Prostate gland (tissue), 2 donors: ENCODE measurements around the gene ALOX5AP.

Source experiments
- POLR2AphosphoS5 ChIP-seq: sonication (generic); formaldehyde crosslinking; IDR thresholded peaks from one replicate; pipeline ENCODE4 v1.6.1; 2017; ENCODE audit warnings: antibody characterized with exemption
- TF ChIP-seq, protein P1 (sequence below), 4 experiments: fragments of 200-600 bp in 2 of 4; fragments of 450-650 bp in 2 of 4; sonication (generic) in 2 of 4; IDR thresholded peaks; 1 replicate in 3 of 4; 2 replicates in 1 of 4; pipeline ENCODE4 v1.5.1; 2016 to 2019; ENCODE audit warnings: antibody characterized with exemption in 4 of 4, mild to moderate bottlenecking in 2 of 4, moderate library complexity in 2 of 4

DNA sequence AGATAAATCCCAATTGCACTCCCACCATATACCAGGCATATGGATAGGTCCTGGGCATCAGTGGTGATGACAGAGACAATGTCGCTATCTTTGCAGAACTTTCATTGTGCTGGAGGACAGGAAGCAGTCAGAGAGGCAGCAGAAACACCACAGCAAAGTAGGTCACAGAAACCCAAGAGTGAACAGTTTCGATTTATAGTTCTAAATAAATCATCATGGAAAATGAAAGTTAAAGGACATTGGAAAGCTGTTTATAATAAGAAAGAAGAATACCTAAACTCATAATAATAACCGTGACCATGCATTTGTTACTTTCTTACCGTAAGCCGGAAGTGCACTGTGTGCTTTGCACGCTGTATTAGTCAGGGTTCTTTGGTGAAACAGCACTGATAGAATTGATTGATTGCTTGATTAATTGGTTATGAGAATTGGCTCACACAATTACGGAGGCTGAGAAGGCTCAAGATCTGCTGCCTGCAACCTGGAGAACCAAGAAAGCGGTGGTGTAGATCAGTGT lies 38.9 kb downstream of the ALOX5AP start:
- TF ChIP-seq, protein P1, sequence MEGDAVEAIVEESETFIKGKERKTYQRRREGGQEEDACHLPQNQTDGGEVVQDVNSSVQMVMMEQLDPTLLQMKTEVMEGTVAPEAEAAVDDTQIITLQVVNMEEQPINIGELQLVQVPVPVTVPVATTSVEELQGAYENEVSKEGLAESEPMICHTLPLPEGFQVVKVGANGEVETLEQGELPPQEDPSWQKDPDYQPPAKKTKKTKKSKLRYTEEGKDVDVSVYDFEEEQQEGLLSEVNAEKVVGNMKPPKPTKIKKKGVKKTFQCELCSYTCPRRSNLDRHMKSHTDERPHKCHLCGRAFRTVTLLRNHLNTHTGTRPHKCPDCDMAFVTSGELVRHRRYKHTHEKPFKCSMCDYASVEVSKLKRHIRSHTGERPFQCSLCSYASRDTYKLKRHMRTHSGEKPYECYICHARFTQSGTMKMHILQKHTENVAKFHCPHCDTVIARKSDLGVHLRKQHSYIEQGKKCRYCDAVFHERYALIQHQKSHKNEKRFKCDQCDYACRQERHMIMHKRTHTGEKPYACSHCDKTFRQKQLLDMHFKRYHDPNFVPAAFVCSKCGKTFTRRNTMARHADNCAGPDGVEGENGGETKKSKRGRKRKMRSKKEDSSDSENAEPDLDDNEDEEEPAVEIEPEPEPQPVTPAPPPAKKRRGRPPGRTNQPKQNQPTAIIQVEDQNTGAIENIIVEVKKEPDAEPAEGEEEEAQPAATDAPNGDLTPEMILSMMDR (IDR thresholded peaks at IDR 0.05) = no peak
- TF ChIP-seq POLR2AphosphoS5 = no peak
